Sigmoid colon (tissue), 4 donors: ENCODE results near the gene MDGA2.

ENCODE experiments used
- POLR2A ChIP-seq, 2 donors: fragments of 450-650 bp; IDR thresholded peaks; one replicate each; pipeline ENCODE4 v1.6.1; 2016; ENCODE audit warnings: antibody characterized with exemption in 2 of 2, mild to moderate bottlenecking in 2 of 2, moderate library complexity in 2 of 2
- POLR2AphosphoS5 ChIP-seq, 4 donors: sonication (generic); formaldehyde crosslinking; IDR thresholded peaks; one replicate each; pipeline ENCODE4 v1.6.1; 2017; ENCODE audit warnings: antibody characterized with exemption in 4 of 4
- TF ChIP-seq, protein P1 (sequence below), 4 experiments: fragments of 450-650 bp in 3 of 4; fragments of 200-600 bp in 1 of 4; IDR thresholded peaks; one replicate each; pipeline ENCODE4 v1.5.1; 2016 to 2019; ENCODE audit warnings: antibody characterized with exemption in 4 of 4, mild to moderate bottlenecking in 3 of 4, moderate library complexity in 2 of 4

DNA sequence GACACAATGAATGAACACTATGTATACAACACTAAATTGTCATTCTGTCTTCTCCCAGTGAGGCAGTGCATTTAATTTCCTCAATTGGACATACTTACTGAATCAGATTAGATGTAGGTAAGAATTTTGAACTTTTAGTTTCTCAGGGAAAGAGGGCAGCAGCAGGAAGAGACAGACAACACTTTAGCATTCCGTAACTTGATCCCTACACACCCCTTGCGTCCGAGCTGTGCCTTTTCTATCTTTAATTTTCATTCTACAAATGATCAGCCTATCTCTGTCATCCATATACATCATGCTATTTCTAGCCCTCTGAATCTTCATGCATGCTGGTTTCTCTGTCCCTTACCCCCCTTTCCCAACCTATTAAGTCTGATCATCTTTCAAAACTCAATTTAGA, 665.8 kb downstream of the MDGA2 start:
- TF ChIP-seq POLR2A (IDR thresholded peaks at IDR 0.05) (no peak), POLR2AphosphoS5 (IDR thresholded peaks at IDR 0.05) (no peak)
- TF ChIP-seq, protein P1, sequence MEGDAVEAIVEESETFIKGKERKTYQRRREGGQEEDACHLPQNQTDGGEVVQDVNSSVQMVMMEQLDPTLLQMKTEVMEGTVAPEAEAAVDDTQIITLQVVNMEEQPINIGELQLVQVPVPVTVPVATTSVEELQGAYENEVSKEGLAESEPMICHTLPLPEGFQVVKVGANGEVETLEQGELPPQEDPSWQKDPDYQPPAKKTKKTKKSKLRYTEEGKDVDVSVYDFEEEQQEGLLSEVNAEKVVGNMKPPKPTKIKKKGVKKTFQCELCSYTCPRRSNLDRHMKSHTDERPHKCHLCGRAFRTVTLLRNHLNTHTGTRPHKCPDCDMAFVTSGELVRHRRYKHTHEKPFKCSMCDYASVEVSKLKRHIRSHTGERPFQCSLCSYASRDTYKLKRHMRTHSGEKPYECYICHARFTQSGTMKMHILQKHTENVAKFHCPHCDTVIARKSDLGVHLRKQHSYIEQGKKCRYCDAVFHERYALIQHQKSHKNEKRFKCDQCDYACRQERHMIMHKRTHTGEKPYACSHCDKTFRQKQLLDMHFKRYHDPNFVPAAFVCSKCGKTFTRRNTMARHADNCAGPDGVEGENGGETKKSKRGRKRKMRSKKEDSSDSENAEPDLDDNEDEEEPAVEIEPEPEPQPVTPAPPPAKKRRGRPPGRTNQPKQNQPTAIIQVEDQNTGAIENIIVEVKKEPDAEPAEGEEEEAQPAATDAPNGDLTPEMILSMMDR (IDR thresholded peaks at IDR 0.05): no peak
